HG02973 (cell line): Measurements from ENCODE around the gene NCOR1.
"Not testable (repeated sequence)": the region's sequence is repeated elsewhere in the genome, so short reads cannot be mapped to it uniquely, and the experiment has no call there.

Experiments
- ATAC-seq: cut with Tn5 transposase; IDR thresholded peaks from one replicate; pipeline ENCODE4 v1.9.1; 2021; ENCODE audit warnings: moderate library complexity; ENCODE audit not compliant: unreplicated experiment

NCOR1 gene

DNA sequence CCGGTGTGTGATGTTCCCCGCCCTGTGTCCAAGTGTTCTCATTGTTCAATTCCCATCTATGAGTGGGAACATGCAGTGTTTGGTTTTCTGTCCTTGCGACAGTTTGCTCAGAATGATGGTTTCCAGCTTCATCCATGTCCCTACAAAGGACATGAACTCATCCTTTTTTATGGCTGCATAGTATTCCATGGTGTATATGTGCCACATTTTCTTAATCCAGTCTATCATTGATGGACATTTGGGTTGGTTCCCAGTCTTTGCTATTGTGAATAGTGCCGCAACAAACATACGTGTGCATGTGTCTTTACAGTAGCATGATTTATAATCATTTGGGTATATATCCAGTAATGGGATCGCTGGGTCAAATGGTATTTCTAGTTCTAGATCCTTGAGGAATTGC is 63.0 kb downstream of the NCOR1 start:
- ATAC-seq = not testable (repeated sequence)

DNA sequence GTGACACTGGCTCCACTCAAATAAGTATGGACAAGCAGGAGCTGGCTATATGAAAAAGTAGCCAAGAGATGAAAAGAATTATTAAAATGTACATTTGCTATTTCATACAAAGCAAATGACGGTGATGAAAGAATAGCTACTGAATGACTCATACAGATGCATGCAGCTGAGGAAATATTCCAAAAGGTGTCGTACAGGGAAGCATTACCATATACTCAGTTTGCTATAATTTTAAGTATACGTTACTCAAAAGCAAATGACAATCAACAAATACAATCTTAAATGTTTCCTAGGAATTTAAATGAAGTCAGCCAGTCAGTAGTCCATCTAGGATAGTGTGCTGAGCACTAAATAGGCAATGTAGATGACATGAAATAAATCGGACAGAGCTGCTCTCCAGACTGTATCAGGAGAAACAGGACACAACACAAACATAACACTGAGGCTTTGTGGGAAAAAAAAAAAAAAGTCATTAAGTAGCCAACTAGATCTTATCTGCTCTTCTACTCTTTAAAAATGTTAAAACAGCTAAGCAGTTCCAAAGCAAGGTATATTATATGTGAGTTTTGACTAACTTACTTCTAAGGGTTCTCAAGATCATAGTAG is 65.0 kb downstream of the NCOR1 start:
- ATAC-seq = no peak

- ATAC-seq = no peak
Measured at GRCh38 chr17:16148596-16148995, 66.7 kb downstream of the NCOR1 start.

DNA sequence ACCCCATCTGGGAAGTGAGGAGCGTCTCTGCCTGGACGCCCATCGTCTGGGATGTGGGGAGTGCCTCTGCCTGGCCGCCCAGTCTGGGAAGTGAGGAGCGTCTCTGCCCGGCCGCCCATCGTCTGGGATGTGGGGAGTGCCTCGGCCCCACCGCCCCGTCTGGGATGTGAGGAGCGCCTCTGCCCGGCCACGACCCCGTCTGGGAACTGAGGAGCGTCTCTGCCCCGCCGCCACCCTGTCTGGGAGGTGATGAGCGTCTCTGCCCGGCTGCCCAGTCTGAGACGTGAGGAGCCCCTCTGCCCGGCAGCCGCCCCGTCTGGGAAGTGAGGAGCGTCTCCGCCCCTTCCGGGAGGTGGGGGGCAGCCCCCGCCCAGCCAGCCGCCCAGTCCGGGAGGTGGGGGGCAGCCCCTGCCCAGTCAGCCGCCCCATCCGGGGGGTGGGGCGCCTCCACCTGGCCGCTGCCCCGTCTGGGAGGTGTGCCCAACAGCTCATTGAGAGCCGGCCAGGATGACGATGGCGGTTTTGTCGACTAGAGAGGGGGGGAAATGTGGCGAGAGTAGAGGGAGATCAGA is 69.9 kb downstream of the NCOR1 start:
- not testable (repeated sequence) for ATAC-seq

DNA sequence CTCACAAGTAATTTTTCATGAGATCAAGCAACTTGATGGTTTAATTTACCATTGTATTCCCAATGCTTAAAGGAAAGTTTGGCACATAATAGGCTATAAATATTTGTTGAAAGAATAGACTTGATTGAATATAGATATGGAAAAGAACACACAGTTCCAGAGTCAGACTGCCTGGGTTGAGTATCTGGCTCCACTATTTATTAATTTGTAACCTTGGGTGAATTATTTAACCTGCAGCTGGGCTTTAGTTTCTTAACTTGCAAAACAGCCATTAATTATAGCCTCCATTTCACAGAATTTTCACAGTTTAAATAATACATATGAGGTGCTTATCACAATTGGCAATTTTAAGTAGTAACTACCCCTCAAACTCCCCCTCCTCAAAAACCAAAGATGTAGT is 73.6 kb downstream of the NCOR1 start:
- ATAC-seq = no peak

- ATAC-seq = no peak
Measured at GRCh38 chr17:16140854-16141253, 74.5 kb downstream of the NCOR1 start.

- no peak for ATAC-seq
Measured at GRCh38 chr17:16135461-16135860, 79.9 kb downstream of the NCOR1 start.

DNA sequence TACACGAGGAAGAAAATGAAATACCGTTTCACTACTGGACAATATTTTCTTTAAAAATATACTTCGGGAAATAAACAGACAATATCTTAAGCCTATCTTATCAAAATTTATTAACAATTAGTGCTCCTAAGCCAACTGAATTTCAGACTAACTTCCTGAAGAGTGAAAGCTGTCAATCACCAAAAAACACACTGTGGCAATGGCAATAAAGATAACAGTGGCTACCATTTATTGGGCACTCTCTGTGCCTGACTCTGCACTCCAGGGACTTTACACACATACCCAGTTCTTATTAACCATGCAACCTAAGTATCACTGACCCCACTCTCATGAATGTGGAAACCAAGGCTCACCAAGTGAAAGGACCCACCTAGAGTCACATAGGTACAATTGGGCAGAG is 83.7 kb downstream of the NCOR1 start:
- ATAC-seq = no peak

GRCh38 chr17:16129441-16130205 is 85.7 kb downstream of the NCOR1 start:
- ATAC-seq = no peak

GRCh38 chr17:16123531-16123930 is 91.8 kb downstream of the NCOR1 start:
- no peak for ATAC-seq

DNA sequence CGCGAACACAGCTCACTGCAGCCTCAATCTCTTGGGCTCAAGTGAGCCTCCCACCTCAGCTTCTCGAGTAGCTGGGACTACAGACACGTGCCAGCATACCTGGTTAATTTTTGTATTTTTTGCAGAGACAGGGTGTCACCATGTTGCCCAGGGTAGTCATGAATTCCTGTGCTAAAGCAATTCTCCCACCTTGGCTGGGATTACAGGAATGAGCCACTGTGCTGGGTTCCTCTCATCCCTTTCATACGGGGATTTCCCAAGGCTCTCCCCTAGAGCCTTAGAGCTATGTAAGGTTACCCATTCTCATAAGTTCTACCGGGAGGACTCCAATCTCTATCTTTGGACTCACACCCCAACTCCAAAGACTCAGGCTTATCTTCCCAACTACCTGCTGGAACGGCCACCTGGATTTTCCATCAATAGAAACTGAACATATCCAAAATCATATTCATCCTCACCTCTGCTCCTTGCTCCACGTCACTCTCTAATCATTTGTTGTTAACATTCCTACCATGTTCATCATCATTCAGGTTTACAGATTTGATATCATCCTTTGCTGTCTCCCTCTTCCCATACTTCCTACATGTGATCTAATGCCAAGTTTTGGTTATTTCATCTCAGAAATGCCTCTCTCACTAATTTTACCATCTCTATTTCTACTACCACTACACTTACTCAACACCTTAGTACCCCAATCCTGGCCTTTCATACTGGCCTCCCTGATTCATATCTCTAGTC is 92.5 kb downstream of the NCOR1 start:
- no peak for ATAC-seq

- no peak for ATAC-seq
Measured at GRCh38 chr17:16121915-16122314, 93.4 kb downstream of the NCOR1 start.

DNA sequence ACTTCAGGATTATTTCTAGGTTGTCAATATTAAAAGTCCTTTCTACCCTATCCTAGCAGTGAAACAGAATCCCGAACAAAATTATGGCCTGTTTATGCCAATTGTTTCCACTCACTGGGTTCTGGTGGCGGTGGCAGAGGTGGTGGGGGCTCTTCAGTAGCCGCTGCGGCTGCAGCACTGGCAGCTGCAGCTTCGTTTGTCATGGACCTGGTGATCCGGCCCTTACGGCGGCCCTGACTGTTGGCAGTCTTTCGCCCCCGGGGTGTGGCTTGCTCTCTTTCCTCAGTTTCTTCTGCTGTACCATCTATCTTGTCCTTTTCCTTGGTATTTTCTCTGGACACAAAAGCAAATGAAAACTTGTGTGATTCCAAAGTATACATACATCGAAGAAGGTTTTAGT is 94.4 kb downstream of the NCOR1 start:
- no peak for ATAC-seq

GRCh38 chr17:16117149-16117548 is 98.2 kb downstream of the NCOR1 start:
- ATAC-seq = no peak

GRCh38 chr17:16115077-16115698 is 100.1 kb downstream of the NCOR1 start:
- not testable (repeated sequence) for ATAC-seq

DNA sequence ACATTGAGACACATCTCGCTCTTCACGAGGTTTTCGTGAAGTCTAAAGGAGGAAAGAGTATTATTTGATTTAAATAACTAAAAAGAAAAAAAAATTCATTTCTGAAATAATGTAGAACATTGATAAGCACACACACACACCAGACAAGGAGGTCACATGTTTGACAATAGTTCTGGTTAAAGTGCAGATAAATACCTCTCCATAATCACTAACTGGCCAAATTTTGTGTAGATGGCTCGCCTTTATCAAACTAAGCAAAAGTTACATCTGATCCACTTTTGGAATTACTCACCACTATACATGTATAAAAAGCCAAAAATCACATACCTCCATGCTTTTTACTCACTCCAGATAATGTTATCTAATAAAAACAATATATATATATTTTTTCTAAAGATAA is 106.5 kb downstream of the NCOR1 start:
- no peak for ATAC-seq

GRCh38 chr17:16108386-16108785 is 106.9 kb downstream of the NCOR1 start:
- ATAC-seq = no peak

- no peak for ATAC-seq
Measured at GRCh38 chr17:16107165-16107770, 108.1 kb downstream of the NCOR1 start.

- no peak for ATAC-seq
Measured at GRCh38 chr17:16106161-16106891, 109.0 kb downstream of the NCOR1 start.

DNA sequence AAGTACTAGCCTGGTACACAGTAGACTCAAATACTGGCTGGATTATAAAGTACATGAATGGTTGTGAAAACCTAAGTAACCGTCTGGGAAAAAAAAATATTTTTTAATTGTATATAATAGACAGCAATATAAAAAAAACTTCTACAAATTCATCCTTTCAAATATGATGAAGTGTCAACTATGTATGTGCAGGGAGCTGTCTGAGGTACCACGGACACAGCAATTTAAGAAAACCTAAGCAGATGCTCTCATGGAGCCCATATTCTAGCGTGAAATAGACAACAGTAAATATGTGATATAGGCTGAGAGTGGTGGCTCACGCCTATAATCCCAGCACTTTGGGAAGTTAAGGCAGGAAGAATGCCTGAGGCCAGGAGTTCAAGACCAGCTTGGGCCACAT is 111.1 kb downstream of the NCOR1 start:
- no peak for ATAC-seq
